GM19467 (cell line): ENCODE measurements around the gene GGA1.
"Not testable (repeated sequence)": the region's sequence is repeated elsewhere in the genome, so short reads cannot be mapped to it uniquely, and the experiment has no call there.

Source experiments
- ATAC-seq: cut with Tn5 transposase; IDR thresholded peaks from one replicate; pipeline ENCODE4 v1.9.1; 2021; ENCODE audit warnings: mild to moderate bottlenecking, moderate library complexity; ENCODE audit not compliant: unreplicated experiment

Gene GGA1

DNA sequence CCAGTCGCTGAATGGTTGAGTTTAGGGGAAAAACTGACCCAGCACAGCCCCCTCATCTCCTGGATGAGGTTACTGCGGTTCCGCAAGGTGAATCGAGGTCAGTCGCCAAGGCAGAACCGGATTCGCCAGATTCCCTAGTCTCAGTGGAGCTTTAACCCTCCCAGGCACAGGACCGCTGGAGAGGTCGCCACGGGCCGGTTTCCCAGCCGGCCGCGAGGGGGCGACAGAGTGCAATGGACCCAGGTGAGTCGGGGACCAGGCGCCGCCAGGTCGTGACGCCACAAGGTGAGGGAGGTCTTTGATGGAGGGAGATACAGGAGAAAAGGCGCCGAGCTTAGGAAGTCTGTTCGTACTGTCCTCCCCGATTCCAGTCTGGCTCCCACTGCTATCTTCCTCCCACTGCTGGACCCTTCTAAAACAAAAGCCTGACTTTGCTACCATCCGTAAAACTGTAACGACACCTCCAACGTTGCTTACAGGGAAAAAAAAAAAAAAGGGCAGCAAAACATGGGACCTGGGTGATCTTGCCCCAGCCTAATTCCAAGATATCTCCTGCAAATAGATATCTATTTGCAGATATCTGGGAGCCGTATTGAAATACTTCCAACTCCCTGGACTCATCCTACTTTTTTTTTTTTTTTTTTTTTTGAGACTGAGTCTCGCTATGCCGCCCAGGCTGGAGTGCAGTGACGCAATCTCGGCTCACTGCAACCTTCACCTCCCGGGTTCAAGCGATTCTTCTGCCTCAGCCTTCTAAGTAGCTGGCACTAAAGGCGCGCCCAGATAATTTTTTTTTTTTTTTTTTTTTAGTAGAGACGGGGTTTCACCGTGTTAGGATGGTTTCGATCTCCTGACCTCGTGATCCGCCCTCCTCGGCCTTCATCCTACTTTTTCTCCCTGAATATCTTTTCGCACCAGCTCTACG, 1.4 kb upstream of the GGA1 start:
- ATAC-seq, result peak; percentile 27

DNA sequence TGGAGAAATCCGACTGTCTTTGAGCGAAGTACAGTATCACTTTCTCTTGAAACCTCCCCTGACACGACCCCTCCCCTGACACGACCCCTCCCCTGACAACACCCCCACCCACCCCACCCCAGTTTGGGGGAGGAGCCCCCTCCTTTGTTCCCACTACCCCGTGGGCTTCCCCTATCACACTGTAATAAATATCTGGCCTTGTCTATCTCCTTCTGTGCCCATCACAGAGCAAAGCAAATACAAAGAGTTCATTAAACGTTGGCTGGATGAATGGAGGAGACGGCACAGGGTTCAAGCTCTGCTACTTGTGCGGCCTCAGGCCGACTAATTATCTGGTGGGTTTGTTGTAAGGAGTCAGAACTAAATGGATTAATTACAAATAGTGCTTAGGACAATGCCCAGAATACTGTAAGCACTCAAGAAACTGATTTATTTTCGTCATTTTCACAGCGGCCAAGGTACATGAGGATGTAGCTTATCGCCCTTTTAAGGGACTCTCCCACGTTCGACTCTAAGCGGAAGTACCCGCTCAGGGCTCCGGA, 628 bp upstream of the GGA1 start:
- ATAC-seq, result no peak

DNA sequence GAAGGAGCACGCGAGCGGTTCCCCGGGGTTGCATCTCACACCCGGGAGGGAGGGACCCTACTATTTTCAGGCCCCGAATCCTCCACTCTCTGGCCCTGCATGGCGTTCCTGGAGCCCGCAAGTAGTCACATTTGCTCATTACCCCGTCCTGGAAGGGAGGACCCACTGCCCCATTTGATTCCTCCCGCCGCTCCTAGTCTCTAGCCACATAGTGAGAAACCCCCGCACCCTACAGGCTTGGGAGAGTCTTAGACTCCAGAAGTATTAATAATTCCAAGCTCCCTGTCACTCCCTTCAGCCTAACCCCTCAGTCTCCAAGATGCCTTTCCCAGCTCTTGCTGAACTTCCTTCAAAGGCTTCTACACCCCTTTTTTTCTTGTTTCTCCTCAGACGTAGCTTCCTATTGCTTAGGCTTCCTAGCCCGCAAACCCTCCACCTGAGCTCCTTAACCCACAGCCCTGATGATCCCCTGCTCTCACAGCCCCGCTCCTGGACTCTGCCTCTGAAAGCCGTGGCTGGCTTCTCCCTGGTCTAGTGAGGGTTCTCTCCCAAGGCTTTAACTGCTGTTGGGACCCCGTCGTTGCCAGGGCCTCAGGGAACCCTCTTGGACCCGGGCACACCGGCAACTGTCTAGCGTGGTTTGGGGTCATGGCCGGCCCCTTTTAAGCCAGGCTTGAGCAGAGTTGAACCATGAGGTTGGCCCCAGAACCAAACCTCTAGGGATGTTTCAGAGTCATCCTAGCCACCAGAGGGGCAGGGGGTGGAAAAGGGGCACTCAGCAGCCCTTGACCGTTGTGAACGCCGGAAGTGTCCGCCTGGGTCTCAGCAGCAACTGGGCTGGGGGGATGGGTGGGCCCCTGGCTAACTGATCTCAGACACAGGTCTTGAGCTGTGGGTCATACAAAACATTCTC, 862 bp downstream of the GGA1 start:
- peak; percentile 0 for ATAC-seq

DNA sequence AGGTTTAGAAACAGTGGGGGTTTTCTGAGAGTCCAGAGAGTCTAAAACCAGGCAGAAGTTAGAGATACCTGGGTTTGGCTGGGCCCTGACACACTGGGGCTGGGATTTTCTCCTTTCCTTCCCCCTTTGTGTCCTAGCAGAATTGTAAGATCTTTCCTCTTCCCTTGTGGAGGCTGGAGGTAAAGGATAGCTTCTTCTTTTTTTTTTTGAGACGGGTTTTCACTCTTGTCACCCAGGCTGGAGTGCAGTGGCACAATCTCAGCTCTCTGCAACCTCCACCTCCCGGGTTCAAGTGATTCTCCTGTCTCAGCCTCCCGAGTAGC, 1.5 kb downstream of the GGA1 start:
- ATAC-seq, result not testable (repeated sequence)

DNA sequence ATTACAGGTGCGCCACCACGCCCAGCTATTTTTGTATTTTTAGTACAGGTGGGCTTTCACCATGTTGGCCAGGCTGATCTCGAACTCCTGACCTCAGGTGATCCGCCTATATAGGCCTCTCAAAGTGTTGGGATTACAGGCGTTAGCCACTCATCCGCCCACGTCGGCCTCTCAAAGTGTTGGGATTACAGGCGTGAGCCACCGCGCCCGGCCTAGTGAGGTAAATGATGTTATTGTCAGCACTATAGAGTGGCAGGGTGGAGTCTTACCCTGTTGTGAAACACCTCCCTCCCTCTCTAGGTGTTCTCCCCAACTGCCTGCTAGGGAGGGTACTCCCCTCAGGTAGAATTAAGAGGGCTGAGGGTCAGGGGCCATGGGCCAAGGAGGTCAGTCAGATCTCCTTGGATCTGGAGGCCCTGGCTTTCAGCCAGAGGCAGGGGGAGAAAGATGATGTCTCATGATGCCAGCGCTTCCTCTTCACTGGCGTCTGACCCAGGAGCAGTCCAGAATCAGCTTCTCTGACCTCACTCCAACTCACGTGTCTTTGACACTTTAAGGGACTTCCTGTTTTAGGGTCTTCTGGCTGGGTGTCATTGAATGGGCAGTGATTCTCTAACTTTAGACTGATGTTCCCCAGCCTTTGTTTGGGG, 2.0 kb downstream of the GGA1 start:
- no peak for ATAC-seq

DNA sequence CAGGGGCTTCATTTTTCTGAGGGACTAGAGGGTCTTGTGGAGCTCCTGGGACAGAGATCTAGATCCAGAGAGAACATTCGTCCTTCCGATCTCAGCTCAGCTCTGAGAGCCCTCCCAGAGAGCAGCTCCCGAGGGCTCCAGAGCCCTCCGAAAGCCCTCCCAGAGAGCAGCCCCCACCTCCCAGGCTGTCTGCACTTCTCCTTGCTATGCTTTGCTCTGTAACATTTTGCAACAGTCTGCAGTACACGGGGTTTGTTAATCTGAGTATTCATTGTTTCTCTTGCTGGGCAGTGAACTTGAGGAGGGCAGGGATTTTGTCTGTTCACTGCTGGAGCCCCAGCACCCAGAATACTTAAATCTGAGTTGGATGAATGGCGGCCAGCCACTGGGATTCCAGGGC, 2.6 kb downstream of the GGA1 start:
- ATAC-seq, result no peak

DNA sequence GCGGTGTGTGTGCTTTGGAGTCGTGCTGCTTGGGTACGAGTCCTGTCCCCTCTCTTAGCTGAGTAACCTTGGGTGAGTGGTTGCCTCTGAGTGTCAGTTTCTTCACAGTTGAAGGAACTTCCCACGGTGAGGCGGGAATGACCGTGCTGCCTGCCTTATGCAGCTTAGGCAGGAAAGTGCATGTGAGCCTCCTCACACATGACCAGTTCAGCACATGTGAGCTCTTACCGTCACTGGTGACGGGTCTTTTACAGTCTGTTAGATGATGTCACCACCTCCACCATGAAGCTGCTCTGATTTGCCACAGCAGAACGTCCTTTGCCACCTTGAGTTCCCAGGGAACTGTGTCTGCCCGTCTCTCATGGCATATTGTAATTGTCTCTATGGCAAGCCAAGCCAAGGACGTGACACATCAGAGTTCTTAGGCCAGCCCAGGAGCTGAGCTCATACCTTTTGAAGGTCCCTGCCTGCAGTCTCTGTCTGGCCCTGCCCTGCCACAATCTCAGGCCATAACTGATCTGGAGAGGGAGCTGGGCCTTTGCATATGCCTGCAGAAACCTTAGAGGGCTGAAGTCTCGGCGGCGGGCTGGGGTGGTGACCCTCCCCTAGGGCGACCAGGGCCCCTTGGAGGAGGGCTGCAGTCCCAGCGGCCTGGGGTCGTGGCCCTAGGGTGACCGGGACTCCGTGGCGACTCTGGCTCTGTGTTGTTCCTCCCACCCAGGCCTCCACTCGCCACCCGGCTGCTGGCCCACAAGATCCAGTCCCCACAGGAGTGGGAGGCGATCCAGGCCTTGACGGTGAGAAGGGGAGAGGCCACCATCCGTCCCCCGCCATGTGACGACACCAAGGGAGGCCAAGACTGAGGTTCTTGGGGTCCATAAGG, 7.8 kb downstream of the GGA1 start:
- ATAC-seq, result no peak

DNA sequence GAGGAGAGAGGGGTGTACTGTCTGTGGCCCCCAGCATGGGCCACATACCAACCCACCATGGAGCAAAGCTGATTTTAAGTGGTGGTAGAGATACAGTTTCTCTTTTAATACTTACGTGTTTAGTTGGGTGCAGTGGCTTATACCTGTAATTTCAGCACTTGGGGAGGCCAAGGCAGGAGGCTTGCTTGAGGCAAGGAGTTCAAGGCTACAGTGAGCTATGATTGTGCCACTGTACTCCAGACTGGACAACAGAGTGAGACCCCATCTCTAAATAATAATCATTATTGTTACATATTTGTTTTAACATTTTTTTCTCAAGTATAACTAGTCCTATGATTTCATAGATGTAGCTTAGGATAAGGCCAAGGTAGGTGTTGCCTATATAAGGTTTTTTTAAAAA, 8.8 kb downstream of the GGA1 start:
- ATAC-seq, result no peak

DNA sequence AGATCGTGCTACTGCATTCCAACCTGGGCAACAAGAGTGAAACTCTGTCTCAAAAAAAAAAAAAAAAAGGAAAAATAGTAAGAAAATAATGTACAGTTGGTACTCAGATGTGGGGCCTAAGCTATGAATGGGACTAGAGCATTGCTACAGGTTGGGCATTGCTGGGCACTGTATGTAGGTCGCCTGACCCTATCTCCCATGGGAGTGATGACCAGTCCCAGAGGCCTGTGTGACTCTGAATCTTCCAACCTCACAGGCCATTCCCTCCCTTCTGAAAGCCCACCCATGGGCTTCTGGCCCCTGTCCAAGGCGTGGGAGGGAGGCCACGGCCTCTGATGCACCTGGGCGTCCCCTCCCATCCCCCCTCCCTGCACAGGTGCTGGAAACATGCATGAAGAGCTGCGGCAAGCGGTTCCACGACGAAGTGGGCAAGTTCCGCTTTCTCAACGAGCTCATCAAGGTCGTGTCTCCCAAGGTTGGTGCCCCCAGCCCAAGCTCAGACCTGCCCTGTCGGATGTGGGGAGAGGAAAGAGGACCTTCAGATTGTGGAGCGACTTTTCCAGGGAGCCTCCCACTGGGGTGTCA, 9.5 kb downstream of the GGA1 start:
- ATAC-seq, result no peak

DNA sequence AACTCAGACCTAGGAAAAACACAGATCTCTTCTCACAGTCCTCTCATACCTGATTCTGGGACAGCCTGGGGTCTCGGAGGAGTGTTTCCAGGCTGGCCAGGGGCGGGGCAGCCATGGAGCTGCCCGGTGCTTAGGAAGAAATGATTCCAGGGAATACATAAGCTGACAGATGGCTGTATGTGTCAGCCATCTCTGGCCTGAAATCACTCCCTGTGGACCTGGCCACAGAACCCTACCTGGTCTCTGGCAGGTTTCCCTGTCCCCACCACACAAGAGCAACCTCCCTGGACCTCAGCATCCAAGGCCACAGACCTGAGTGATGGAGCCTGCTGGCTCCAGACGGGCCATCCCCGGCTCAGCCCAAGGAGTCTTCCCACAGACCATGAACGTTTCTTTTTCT, 10.0 kb downstream of the GGA1 start:
- ATAC-seq, result no peak

DNA sequence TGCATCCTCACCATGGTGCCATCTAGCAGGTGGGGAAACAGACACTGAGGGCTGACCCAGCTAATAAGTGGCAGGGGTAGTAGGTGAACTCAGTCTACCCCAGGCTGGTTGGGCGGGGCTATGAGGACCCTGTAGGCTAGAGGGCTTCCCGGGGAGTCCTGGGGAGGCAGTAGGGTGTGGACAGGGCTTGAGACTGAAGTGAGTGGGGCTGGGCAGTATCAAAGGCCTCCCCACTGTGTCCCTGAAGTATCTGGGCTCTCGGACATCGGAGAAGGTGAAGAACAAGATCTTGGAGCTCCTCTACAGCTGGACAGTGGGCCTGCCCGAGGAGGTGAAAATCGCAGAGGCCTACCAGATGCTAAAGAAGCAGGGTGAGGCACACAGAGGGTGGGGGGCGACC, 11.4 kb downstream of the GGA1 start:
- ATAC-seq, result no peak

DNA sequence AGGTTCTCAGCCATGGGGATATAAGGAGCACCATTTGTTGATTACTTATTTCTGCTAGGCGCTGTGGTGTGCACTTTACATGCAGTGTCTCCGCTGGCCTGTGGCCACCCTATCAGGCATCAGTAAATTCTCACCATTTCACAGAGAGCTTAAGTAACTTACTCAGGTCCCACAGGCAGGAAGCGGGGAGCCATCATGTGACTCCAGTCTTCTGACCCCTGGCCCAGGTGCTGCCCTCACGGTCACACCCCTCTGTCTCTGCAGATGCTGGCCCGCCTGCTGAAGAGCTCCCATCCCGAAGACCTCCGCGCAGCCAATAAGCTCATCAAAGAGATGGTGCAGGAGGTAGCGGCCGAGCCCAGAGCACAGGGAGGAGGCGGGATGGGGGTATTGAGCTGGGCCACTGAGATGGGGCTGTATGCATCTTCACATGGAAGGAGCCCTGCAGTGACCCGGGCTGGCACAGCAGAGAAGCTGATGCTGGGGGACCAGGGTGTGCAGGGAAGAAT, 12.8 kb downstream of the GGA1 start:
- ATAC-seq, result no peak

DNA sequence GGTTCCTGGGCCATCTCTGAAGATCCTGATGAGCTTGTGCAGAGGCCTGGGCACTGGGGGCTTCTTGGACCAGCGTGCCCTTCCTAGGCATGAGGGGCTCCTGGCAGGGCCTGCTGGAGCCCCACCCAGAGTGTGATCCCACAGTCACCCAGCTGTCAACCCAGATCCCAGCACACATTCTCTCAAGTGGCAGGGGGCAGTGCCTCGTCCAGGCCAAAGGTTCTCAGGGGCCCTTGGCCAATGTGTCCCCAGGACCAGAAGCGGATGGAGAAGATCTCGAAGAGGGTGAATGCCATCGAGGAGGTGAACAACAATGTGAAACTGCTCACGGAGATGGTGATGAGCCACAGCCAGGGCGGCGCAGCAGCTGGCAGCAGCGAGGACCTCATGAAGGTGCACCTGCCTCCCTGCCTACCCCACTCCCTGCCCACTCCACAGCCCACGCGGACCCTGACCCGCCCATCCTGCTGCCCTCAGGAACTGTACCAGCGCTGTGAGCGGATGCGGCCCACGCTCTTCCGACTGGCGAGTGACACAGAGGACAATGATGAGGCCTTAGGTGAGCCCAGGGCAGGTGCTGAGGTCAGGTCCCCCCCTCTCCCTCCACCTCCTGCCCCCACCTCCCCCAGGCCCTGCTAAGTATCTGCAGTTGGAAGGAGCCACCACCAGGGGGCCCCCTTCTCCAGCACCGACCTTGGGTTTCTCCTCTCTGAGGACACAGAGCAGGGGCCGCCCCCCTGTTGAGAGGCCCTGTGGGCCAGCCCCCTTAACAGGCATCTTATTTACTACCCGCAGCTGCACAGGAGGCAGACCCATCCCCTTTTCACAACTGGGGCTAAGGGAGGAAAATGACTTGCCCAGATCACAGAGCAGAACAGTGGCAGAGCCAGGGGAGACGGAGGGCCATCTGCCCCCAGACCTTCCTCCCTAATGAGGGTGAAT, 14.7 kb downstream of the GGA1 start:
- no peak for ATAC-seq

DNA sequence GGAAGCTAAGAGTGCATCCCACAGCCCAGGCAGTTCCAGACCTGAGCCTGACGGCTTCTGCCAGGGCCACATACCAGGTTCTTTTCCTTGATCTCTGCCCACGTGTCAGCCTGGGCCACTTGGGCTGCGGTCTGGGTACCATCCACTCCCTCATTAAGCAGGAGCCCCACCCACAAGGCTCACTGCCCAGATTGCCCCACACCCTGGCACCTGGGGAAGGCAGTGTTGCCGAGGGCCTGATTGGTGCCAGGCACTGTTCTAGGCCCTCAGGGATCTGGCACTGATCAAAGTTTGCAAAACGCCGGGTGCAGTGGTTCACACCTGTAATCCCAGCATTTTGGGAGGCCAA, 15.4 kb downstream of the GGA1 start:
- no peak for ATAC-seq

DNA sequence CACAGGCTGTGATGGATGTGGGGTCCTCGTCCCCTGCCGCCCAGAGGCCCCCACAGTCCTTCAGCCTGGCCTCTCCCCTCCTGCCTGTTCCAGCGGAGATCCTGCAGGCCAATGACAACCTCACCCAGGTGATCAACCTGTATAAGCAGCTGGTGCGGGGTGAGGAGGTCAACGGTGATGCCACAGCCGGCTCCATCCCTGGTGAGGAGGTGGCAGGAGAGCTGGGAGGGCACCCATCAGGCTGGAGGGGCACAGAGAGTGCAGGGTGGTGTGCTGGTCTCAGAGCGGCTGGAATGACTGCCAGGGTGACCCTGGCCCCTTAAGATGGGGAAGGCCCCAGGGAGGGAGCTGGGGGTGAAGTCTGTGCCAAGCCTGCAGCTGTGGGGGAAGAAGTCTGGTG, 16.2 kb downstream of the GGA1 start:
- ATAC-seq, result no peak

DNA sequence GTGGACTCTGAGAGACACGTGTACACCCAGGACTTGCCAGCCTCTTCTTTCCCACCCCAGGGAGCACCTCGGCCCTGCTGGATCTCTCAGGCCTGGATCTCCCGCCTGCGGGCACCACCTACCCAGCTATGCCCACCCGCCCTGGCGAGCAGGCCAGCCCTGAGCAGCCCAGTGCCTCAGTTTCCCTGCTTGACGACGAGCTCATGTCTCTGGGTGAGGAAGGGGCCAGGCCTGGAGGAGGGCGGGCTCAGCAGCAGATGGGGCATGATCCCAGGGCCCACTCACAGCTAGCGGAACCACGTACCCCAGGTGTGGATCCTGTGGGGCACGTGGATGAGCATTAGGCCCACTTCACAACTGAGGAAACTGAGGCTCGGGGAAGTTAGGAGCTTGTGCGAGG, 17.1 kb downstream of the GGA1 start:
- no peak for ATAC-seq

DNA sequence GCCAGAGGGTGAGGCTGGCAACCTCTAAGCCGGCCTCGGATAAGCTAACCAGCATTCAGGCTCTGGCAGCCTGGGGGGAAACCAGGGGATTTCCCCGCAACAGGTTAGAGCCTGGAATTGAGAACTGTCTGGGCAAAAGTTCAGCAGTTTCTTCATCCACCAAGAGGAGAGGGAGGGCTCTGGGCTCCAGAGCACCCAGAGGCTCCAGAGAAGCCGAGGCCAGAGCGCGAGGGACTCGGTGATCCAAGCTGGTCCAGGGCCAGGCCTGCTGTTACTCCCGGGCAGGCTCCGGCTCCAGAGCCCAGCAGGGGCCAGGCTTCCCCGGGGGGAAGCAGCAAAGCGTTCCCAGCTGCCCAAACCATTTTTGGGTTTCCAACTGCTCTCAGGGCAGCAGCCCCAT, 17.5 kb downstream of the GGA1 start:
- ATAC-seq, result no peak

DNA sequence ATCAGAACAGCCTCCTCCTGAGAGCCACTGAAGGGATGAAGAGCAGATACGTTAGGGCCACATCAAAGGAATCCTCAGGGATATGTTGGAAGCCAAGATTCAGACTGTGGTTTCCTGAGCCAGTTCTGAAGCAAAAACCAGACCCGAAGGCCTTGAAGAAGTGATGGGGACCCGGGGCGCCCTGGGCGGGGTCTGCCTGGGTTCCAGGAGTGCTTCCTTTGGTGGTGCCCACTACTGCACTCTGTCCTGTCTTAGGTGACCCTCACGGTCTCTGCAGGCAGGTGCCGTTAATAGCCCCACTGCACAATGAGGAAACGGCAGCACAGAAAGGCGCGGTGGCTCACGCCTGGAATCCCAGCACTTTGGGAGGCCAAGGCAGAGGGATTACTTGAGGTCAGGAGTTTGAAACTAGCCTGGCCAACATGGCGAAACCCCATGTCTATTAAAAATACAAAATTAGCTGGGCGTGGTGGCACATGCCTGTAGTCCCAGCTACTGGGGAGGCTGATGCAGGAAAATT, 18.0 kb downstream of the GGA1 start:
- no peak for ATAC-seq
